ENCODE measurements around the gene CD58.

DNA sequence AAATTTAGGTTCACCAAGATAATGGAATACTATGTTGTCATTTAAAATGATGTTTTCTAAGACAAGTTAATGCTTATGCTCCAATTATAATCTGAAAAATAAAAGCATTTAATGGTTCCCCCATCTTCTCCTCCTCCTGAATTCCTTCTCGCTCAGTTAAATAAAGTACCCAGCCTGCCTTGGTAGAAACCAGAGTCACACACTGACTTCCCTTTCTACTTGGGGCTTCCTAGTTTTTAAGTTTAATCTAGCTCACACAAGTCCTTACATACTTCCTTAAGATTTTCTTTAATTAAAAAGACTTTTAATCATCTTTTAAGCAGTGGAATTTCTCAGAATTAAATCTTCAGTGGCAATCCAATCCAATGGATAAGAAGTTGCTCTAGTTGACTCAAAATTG is 32.9 kb downstream of the CD58 start:
- TF ChIP-seq POLR2A (IDR thresholded peaks at IDR 0.05) = no peak
- TF ChIP-seq, protein P1, sequence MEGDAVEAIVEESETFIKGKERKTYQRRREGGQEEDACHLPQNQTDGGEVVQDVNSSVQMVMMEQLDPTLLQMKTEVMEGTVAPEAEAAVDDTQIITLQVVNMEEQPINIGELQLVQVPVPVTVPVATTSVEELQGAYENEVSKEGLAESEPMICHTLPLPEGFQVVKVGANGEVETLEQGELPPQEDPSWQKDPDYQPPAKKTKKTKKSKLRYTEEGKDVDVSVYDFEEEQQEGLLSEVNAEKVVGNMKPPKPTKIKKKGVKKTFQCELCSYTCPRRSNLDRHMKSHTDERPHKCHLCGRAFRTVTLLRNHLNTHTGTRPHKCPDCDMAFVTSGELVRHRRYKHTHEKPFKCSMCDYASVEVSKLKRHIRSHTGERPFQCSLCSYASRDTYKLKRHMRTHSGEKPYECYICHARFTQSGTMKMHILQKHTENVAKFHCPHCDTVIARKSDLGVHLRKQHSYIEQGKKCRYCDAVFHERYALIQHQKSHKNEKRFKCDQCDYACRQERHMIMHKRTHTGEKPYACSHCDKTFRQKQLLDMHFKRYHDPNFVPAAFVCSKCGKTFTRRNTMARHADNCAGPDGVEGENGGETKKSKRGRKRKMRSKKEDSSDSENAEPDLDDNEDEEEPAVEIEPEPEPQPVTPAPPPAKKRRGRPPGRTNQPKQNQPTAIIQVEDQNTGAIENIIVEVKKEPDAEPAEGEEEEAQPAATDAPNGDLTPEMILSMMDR (IDR thresholded peaks at IDR 0.05) = no peak

Measured in ovary (tissue), 3 donors.